Measurements from ENCODE around the gene HECW1. TPM values are rescaled to one million over a fixed set of nuclear protein-coding genes. Genes with fewer than 3 reads are reported as not detected.

HECW1 gene
- total and polyA plus RNA-seq, 8 donors = 0.29 to 5.1 (median 3.2) TPM

DNA sequence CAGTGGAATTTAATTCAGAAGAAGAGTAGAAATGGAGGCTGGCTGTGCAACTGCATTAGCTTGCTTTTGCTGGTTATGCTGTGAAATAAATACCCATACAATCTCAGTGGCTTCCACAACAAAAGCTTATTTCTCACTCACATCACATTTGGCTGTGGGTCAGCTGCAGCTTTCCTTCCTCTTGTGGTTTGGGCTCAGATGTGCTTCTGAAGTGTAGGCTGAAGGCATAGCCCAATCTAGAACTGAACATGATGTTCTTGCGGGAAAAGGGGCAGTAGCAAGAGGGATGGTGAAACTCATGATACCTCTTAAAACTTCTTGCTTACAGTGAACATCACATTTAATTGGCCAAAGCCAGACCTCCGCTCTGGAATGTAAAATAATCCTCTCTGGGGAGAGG lies 119.9 kb downstream of the HECW1 start:
- H3K4me1 ChIP-seq = no peaks in the 10 kb centered on the region
- no peak overlapping the region for H3K27ac ChIP-seq
- no peak for ATAC-seq
- H3K36me3 ChIP-seq = no peaks in the 10 kb centered on the region
- intact Hi-C loops (cut with DNase I) = no loop called here
- no peaks in the 10 kb centered on the region for H3K9me3 ChIP-seq
- no peak for DNase-seq
- no peak overlapping the region for H3K4me3 ChIP-seq
- peaks cover 0 to 16% of the 10 kb centered on the region in 2 donors for H3K27me3 ChIP-seq
- TF ChIP-seq, protein P1, sequence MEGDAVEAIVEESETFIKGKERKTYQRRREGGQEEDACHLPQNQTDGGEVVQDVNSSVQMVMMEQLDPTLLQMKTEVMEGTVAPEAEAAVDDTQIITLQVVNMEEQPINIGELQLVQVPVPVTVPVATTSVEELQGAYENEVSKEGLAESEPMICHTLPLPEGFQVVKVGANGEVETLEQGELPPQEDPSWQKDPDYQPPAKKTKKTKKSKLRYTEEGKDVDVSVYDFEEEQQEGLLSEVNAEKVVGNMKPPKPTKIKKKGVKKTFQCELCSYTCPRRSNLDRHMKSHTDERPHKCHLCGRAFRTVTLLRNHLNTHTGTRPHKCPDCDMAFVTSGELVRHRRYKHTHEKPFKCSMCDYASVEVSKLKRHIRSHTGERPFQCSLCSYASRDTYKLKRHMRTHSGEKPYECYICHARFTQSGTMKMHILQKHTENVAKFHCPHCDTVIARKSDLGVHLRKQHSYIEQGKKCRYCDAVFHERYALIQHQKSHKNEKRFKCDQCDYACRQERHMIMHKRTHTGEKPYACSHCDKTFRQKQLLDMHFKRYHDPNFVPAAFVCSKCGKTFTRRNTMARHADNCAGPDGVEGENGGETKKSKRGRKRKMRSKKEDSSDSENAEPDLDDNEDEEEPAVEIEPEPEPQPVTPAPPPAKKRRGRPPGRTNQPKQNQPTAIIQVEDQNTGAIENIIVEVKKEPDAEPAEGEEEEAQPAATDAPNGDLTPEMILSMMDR (IDR thresholded peaks at IDR 0.05) = no peak

DNA sequence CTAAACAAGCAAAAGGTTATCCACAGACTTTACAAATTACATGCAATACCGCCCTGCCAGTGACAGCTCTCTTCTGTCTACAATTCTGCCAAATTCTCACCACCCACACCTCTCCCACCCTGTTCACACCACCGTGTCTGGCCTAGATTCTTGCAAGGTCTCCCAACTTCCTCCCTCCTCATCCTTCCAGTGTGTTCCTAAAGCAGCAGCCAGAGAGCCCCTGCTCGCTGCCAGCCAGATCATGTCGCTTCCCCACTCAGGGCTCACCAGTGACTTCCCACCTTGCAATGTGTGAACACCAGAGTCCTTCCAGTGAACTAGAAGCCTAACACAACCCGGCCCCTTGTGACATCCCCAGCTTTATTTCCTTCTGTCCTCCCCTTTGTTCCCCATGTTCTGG lies 121.6 kb downstream of the HECW1 start:
- Histone ChIP-seq H3K27ac (no peak overlapping the region), H3K4me3 (no peak overlapping the region), H3K9me3 (no peaks in the 10 kb centered on the region), H3K4me1 (no peaks in the 10 kb centered on the region), H3K36me3 (no peaks in the 10 kb centered on the region), H3K27me3 (peaks cover 0 to 14% of the 10 kb centered on the region in 2 donors)
- DNase-seq (no peak), ATAC-seq (no peak)
- TF ChIP-seq, protein P1 (IDR thresholded peaks at IDR 0.05) = no peak
- intact Hi-C loops (cut with DNase I) = no loop called here

DNA sequence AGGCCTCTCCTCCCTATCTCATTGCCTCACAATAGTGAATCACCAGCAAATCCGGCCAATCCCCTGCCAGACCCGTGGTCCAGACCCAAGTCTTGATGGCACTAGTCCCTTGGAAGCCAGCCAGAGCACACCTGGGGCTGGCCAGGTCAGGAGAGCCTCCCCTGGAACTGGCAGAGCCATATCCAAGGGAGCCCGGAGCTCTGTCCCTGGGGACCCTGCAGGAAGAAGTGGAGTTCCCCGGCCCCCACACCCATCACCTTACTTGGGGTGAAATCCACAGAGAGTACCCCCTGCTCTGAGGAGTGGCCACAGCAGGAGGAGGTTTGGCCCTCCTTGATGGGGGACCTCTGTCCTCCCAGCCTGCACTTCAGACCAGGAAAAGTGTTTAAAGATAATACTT lies 122.5 kb downstream of the HECW1 start:
- ATAC-seq = no peak

DNA sequence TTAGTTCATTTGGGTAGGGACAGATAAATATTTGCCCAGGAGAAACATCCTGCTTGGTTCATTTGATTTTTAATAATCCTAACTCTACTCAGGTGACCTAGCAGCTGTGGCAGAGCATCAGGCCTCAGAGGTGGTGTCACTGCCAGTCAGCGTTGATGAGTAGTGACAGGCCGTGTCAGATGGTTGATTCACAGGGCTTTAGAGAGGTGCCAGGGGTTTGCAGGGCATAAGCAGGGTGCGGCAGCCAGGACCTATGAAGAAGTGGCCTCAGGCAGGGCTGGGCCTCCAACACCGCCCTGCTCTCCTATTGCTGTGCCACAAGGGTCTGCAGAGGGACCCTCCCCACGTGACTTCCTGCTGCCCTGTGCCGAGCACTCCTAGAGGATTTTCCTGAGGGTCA lies 128.1 kb downstream of the HECW1 start:
- no peak for ATAC-seq
- TF ChIP-seq, protein P1 (IDR thresholded peaks at IDR 0.05) = no peak
- no peak overlapping the region for H3K27ac ChIP-seq
- peaks cover 0 to 3% of the 10 kb centered on the region in 2 donors for H3K27me3 ChIP-seq
- no peak for DNase-seq
- no peak overlapping the region for H3K4me3 ChIP-seq
- H3K9me3 ChIP-seq = no peaks in the 10 kb centered on the region
- intact Hi-C loops (cut with DNase I) = no loop called here
- H3K4me1 ChIP-seq = no peaks in the 10 kb centered on the region
- H3K36me3 ChIP-seq = no peaks in the 10 kb centered on the region

More for the DNA sequence above, 122.5 kb downstream of the HECW1 start:
- Histone ChIP-seq H3K27ac (no peak overlapping the region), H3K27me3 (peaks cover 0 to 5% of the 10 kb centered on the region in 2 donors), H3K36me3 (no peaks in the 10 kb centered on the region), H3K4me1 (no peaks in the 10 kb centered on the region), H3K9me3 (no peaks in the 10 kb centered on the region), H3K4me3 (no peak overlapping the region)
- TF ChIP-seq, protein P1 (IDR thresholded peaks at IDR 0.05) = no peak
- no peak for DNase-seq
- intact Hi-C loops (cut with DNase I) = no loop called here

DNA sequence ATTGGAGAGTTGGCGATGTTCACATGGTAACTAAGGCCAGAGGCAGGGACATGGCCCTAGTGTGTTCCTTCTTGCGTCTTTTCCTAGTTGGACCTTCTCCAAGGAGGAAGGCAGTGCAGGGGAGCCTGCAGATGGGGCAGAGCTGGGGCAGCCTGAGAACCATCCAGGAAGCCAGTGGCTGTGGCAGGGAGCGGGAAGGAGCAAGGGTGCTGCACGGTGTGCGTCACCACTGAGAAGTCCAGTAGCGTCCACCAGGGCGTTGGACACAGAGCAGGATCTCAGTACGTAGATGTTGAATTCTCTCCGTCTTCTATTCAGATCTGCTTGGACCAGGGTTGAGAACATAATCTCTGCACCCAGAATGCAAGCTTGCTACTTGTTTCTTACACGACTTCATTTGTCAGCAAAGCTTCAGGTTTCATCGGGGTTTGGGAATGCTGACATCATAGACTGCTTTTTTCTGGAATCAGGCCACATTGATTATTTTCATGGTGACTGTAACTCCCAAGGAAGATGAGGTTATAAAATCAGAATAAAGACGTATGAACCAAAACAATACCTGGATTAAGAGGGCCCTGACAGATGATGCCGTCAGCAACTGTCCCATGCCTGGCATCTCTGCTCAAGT lies 130.3 kb downstream of the HECW1 start:
- TF ChIP-seq, protein P1 (IDR thresholded peaks at IDR 0.05) = no peak
- ATAC-seq (no peak), DNase-seq (no peak)
- Histone ChIP-seq H3K27me3 (peaks cover 0 to 17% of the 10 kb centered on the region in 2 donors), H3K4me1 (no peaks in the 10 kb centered on the region), H3K4me3 (no peak overlapping the region), H3K36me3 (no peaks in the 10 kb centered on the region), H3K9me3 (no peaks in the 10 kb centered on the region), H3K27ac (no peak overlapping the region)
- intact Hi-C loops (cut with DNase I) = no loop called here

Data from left lung (tissue), 10 donors.